IMR-90 (cell line): ENCODE data around the gene PALM3. TPM values are rescaled to one million over a fixed set of nuclear protein-coding genes. Genes with fewer than 3 reads are reported as not detected.

ENCODE experiments used
- ATAC-seq: fragments of 200-7000 bp; cut with Tn5 transposase; 2 replicates; pipeline ENCODE4 v1.9.1; 2020; ENCODE audit warnings: low read depth, mild to moderate bottlenecking, moderate library complexity
- BruUV-seq: library from RNA; stranded (reverse); fragments of 400-500 nt; replicated peaks from 2 replicates; lab custom pipeline; 2021; lab: Mats Ljungman, UMichigan
- CTCF ChIA-PET: fragments of 300-600 bp; formaldehyde crosslinking; extraction: SDS; loops from one replicate; lab custom pipeline; 2021; ENCODE audit warnings: antibody characterized with exemption; lab: Yijun Ruan, JAX
- POLR2A ChIA-PET: fragments of 300-600 bp; sonication (Branson Sonifier 250); formaldehyde crosslinking; loops from one replicate; lab custom pipeline; 2022; ENCODE audit warnings: antibody characterized with exemption; ENCODE audit not compliant: unreplicated experiment; lab: Charles Lee
- DNase-seq: peaks from one replicate; pipeline ENCODE4 v3.0.0; 2013
- H2AFZ ChIP-seq: replicated peaks from 2 replicates; pipeline ENCODE3; 2013; ENCODE audit warnings: low read length, mild to moderate bottlenecking; ENCODE audit not compliant: poor library complexity
- H2AK5ac ChIP-seq: 2 replicates; pipeline ENCODE4 v1.6.1; 2013; ENCODE audit warnings: low read depth, low read length, inconsistent platforms
- H2AK9ac ChIP-seq: replicated peaks from 2 replicates; pipeline ENCODE3; 2013; ENCODE audit warnings: mild to moderate bottlenecking, low read depth, low read length, moderate library complexity; ENCODE audit not compliant: poor library complexity
- H2BK120ac ChIP-seq: 2 replicates; pipeline ENCODE4 v1.6.1; 2013; ENCODE audit warnings: low read depth, low read length, inconsistent platforms
- H2BK15ac ChIP-seq: 3 replicates; pipeline ENCODE4 v1.6.1; 2013; ENCODE audit warnings: low read depth, low read length, inconsistent platforms
- H2BK20ac ChIP-seq: 2 replicates; pipeline ENCODE4 v1.6.1; 2013; ENCODE audit warnings: low read depth, mild to moderate bottlenecking, inconsistent platforms, low read length, moderate library complexity
- H2BK5ac ChIP-seq: 2 replicates; pipeline ENCODE4 v1.6.1; 2013; ENCODE audit warnings: mild to moderate bottlenecking, low read depth, low read length, inconsistent platforms; ENCODE audit not compliant: poor library complexity, severe bottlenecking
- H3K14ac ChIP-seq: replicated peaks from 2 replicates; pipeline ENCODE4 v1.6.1; 2013; ENCODE audit warnings: low read depth, low read length, inconsistent platforms
- H3K18ac ChIP-seq: 2 replicates; pipeline ENCODE4 v1.6.1; 2013; ENCODE audit warnings: low read depth, low read length, control low read depth
- H3K23ac ChIP-seq: 2 replicates; pipeline ENCODE4 v1.6.1; 2013; ENCODE audit warnings: low read depth, low read length, inconsistent platforms
- H3K27ac ChIP-seq: 2 replicates; pipeline ENCODE4 v1.5.1; 2013; ENCODE audit warnings: mild to moderate bottlenecking, control low read depth, low read length; ENCODE audit not compliant: insufficient read depth
- H3K27me3 ChIP-seq: 2 replicates; pipeline ENCODE4 v1.6.1; 2013; ENCODE audit warnings: low read length; ENCODE audit not compliant: control insufficient read depth, insufficient read depth
- H3K36me3 ChIP-seq: 2 replicates; pipeline ENCODE4 v1.6.1; 2013; ENCODE audit warnings: low read length, mixed read lengths; ENCODE audit not compliant: control insufficient read depth, insufficient read depth
- H3K4ac ChIP-seq: 2 replicates; pipeline ENCODE4 v1.6.1; 2013; ENCODE audit warnings: low read depth, low read length, inconsistent platforms
- H3K4me1 ChIP-seq: 2 replicates; pipeline ENCODE4 v1.6.1; 2013; ENCODE audit warnings: low read length, mixed read lengths; ENCODE audit not compliant: control insufficient read depth, insufficient read depth
- H3K4me2 ChIP-seq: 2 replicates; pipeline ENCODE4 v1.6.1; 2013; ENCODE audit warnings: low read depth, mild to moderate bottlenecking, control low read depth, low read length, moderate library complexity
- H3K4me3 ChIP-seq: 2 replicates; pipeline ENCODE4 v1.5.1; 2013; ENCODE audit warnings: low read depth, mild to moderate bottlenecking, control low read depth, low read length, moderate library complexity; ENCODE audit not compliant: insufficient read depth
- H3K56ac ChIP-seq: 2 replicates; pipeline ENCODE4 v1.6.1; 2013; ENCODE audit warnings: low read length, inconsistent platforms; ENCODE audit not compliant: insufficient read depth; ENCODE audit errors: extremely low read depth
- H3K79me1 ChIP-seq, 2 experiments: 2 replicates each; pipeline ENCODE4 v1.6.1; 2013; ENCODE audit warnings: low read length in 2 of 2, inconsistent platforms in 1 of 2, low read depth in 1 of 2
- H3K9ac ChIP-seq: 2 replicates; pipeline ENCODE4 v1.6.1; 2013; ENCODE audit warnings: low read depth, low read length, control low read depth
- H3K9me1 ChIP-seq: 2 replicates; pipeline ENCODE4 v1.6.1; 2013; ENCODE audit warnings: low read length, inconsistent platforms; ENCODE audit not compliant: insufficient read depth
- H3K9me3 ChIP-seq: 2 replicates; pipeline ENCODE4 v1.6.1; 2013; ENCODE audit warnings: low read length; ENCODE audit not compliant: control insufficient read depth, insufficient read depth
- H4K20me1 ChIP-seq: 2 replicates; pipeline ENCODE4 v1.6.1; 2013; ENCODE audit warnings: low read length, inconsistent platforms; ENCODE audit not compliant: insufficient read depth
- H4K5ac ChIP-seq: 2 replicates; pipeline ENCODE4 v1.6.1; 2013; ENCODE audit warnings: mild to moderate bottlenecking, low read depth, low read length, control low read depth
- H4K8ac ChIP-seq, 2 experiments: 2 replicates each; pipeline ENCODE4 v1.6.1; 2013; ENCODE audit warnings: low read depth in 2 of 2, low read length in 2 of 2, control low read depth in 1 of 2, inconsistent platforms in 1 of 2
- H4K91ac ChIP-seq: 2 replicates; pipeline ENCODE4 v1.6.1; 2013; ENCODE audit warnings: low read depth, low read length, inconsistent platforms; ENCODE audit not compliant: insufficient read depth
- BHLHE40 ChIP-seq: fragments of 150-350 bp; IDR thresholded peaks from 2 replicates; pipeline ENCODE4 v1.6.1; 2016; ENCODE audit warnings: mild to moderate bottlenecking, low read depth, low read length
- CHD1 ChIP-seq: IDR thresholded peaks from 2 replicates; pipeline ENCODE4 v1.6.1; 2012; ENCODE audit warnings: low read depth, low read length, improper control_type of control experiment
- ELK1 ChIP-seq: fragments of 150-350 bp; IDR thresholded peaks from 2 replicates; pipeline ENCODE4 v1.6.1; 2016; ENCODE audit warnings: low read depth, mild to moderate bottlenecking, low read length, moderate library complexity, borderline replicate concordance
- MAZ ChIP-seq: IDR thresholded peaks from 2 replicates; pipeline ENCODE4 v1.6.1; 2012; ENCODE audit warnings: low read depth, mild to moderate bottlenecking, low read length, improper control_type of control experiment, moderate library complexity, borderline replicate concordance
- MXI1 ChIP-seq: IDR thresholded peaks from 2 replicates; pipeline ENCODE4 v1.6.1; 2012; ENCODE audit warnings: low read depth, mild to moderate bottlenecking, low read length, moderate library complexity, borderline replicate concordance
- POLR2A ChIP-seq: IDR thresholded peaks from 2 replicates; pipeline ENCODE4 v1.6.1; 2012; ENCODE audit warnings: mild to moderate bottlenecking, low read depth, low read length
- RCOR1 ChIP-seq: IDR thresholded peaks from 2 replicates; pipeline ENCODE4 v1.6.1; 2012; ENCODE audit warnings: mild to moderate bottlenecking, low read length, improper control_type of control experiment; ENCODE audit not compliant: insufficient replicate concordance
- USF2 ChIP-seq: fragments of 150-350 bp; IDR thresholded peaks from 2 replicates; pipeline ENCODE4 v1.6.1; 2017; ENCODE audit warnings: mild to moderate bottlenecking, antibody characterized with exemption, low read length, low read depth
- WGBS, 2 experiments: methylation state at CpG; one replicate each; pipeline versions ENCODE4 v1.1.5 to v1.1.7; 2013; ENCODE audit warnings: missing lambda C conversion rate in 2 of 2; ENCODE audit not compliant: insufficient read length in 1 of 2; ENCODE audit errors: extremely low coverage in 2 of 2; 5-methylcytosine and 5-hydroxymethylcytosine counted together
- dilution Hi-C: fragments of 300-500 bp; cut with HindIII; formaldehyde crosslinking; loops from one replicate; pipeline ENCODE4 v1.14.3; 2018; ENCODE audit warnings: low sequenced_read_pairs; ENCODE audit not compliant: unreplicated experiment
- in situ Hi-C: fragments of 300-500 bp; cut with MboI; formaldehyde crosslinking; loops from 3 replicates; pipeline ENCODE4 v1.14.3; 2019; ENCODE audit warnings: low sequenced_read_pairs, inconsistent platforms, mixed read lengths
- intact Hi-C: fragments of 100-400 bp; cut with micrococcal nuclease; formaldehyde crosslinking; loops from 2 replicates; pipeline ENCODE4 v1.10.0; 2022
- polyA plus RNA-seq, 3 experiments: library from polyadenylated mRNA; depleted of rRNA; stranded (reverse); fragments of >200 nt; gene quantifications; 2 replicates each; pipeline ENCODE4 v1.2.3, GENCODE V29; 2012; ENCODE audit warnings: low replicate concordance in 1 of 3
- total RNA-seq: library from RNA; depleted of rRNA; stranded (reverse); fragments of >200 nt; gene quantifications from 2 replicates; pipeline ENCODE4 v1.2.3, GENCODE V29; 2012

Gene PALM3
- total and polyA plus RNA-seq, 2 of the 4 experiments (the other 2 are of a cell fraction): 0.18 to 0.84 TPM

GRCh38 chr19:14006766-14007562, 54.9 kb downstream of the PALM3 start:
- ChIA-PET CTCF (no interaction called here), POLR2A (interaction anchor here (0.7 kb wide), 1 partner anchor 12 kb away, joined by 4 read pairs; no protein-coding TSS in a partner anchor)
- peak overlapping the region; percentile 78 for H4K91ac ChIP-seq
- peak overlapping the region; percentile 98 for H2AFZ ChIP-seq
- peak overlapping the region; percentile 51 for H4K5ac ChIP-seq
- intact Hi-C loops (no loop called here), in situ Hi-C loops (no loop called here), dilution Hi-C loops (no loop called here)
- H3K23ac ChIP-seq: peak overlapping the region; percentile 83
- H2BK120ac ChIP-seq: peak overlapping the region; percentile 75
- peaks cover 0 to 21% of the 10 kb centered on the region in 2 experiments; a peak in 3 of 4 replicates for H3K79me1 ChIP-seq
- peak overlapping the region; percentile 61; the same call in 1 of the 3 replicates for H2BK15ac ChIP-seq
- H2AK9ac ChIP-seq: peak overlapping the region; percentile 95
- peak overlapping the region; percentile 91 for H2AK5ac ChIP-seq
- peak overlapping the region; percentile 84 for H3K14ac ChIP-seq
- H3K4ac ChIP-seq: peak overlapping the region; percentile 90
- no peaks in the 10 kb centered on the region for H3K27me3 ChIP-seq
- peaks cover 9% of the 10 kb centered on the region for H4K20me1 ChIP-seq
- ATAC-seq: peak; percentile 40
- peak overlapping the region; percentile 49 for H3K4me2 ChIP-seq
- no TSS peak for BruUV-seq
- H3K9me1 ChIP-seq: peaks cover 5% of the 10 kb centered on the region; the same call in 1 of the 2 replicates
- peak overlapping the region; percentile 62 to 97 for H4K8ac ChIP-seq
- H2BK20ac ChIP-seq: peak overlapping the region; percentile 34; the same call in 1 of the 2 replicates
- 0 out of 2 replicates have a peak overlapping the region, but pooled peaks have one; percentile 54 for H3K56ac ChIP-seq
- peak overlapping the region; percentile 74 for H3K27ac ChIP-seq
- peak overlapping the region; percentile 51 for H3K9ac ChIP-seq
- peaks cover 4% of the 10 kb centered on the region; the same call in 1 of the 2 replicates for H3K4me1 ChIP-seq
- no peak for DNase-seq
- 0% methylated on average over 4 of the region's 56 CpGs; no CpG with 5 or more reads in 1 of the 2 experiments for WGBS, 2 experiments
- H3K4me3 ChIP-seq: peak overlapping the region; percentile 54
- H2BK5ac ChIP-seq: peak overlapping the region; percentile 81
- peak; percentile 82 for TF ChIP-seq RCOR1
- no peak for TF ChIP-seq ELK1
- TF ChIP-seq BHLHE40: 0 out of 2 replicates have a peak, but pooled peaks have one; percentile 41
- TF ChIP-seq MAZ: peak; percentile 70
- peak; percentile 73 for TF ChIP-seq POLR2A
- no peak for TF ChIP-seq CHD1
- 0 out of 2 replicates have a peak, but pooled peaks have one; percentile 14 for TF ChIP-seq MXI1
- TF ChIP-seq USF2: no peak
- no peaks in the 10 kb centered on the region for H3K9me3 ChIP-seq
- H3K36me3 ChIP-seq: no peaks in the 10 kb centered on the region
- H3K18ac ChIP-seq: peak overlapping the region; percentile 54; the same call in 1 of the 2 replicates
